ENCODE results near the gene SPATA31C1.

SPATA31C1 gene

DNA sequence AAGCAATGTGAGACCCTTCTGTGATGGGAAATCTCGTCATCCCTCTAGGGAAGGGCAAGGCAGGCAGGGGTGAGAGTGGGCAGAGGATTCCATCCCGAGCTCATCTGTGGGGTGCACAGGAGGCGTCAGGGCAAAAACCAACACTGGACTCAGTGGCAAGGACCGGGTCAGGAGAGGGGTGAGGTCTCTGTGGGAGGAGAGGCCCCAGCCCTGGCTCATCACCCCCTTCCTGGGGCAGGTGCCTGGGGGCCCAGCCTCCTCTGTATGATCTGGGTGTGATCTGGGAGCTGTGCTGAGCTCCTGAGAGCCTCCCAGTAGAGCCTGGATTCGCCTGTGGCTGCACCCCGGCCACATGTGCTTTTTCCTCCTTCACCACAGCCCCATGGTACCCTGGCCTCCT, 34.5 kb upstream of the SPATA31C1 start:
- no peak for ATAC-seq
- no peak for TF ChIP-seq ZFP30 (CRISPR knock-in tag; IDR thresholded peaks at IDR 0.05)
- no peak for TF ChIP-seq CREB5 (CRISPR knock-in tag; IDR thresholded peaks at IDR 0.05; ENCODE audit: low read depth)
- TF ChIP-seq TOX (CRISPR knock-in tag; IDR thresholded peaks at IDR 0.05; ENCODE audit: borderline replicate concordance) = no peak
- no peak for TF ChIP-seq ISL1 (CRISPR knock-in tag; IDR thresholded peaks at IDR 0.05)
- TF ChIP-seq RARB (CRISPR knock-in tag; IDR thresholded peaks at IDR 0.05) = no peak
- TF ChIP-seq ARNTL (CRISPR knock-in tag; IDR thresholded peaks at IDR 0.05; ENCODE audit: borderline replicate concordance, low read depth) = no peak
- TF ChIP-seq GLIS3 (CRISPR knock-in tag; IDR thresholded peaks at IDR 0.05) = no peak
- TF ChIP-seq ESRRG (CRISPR knock-in tag; IDR thresholded peaks at IDR 0.05) = no peak
- no peak for TF ChIP-seq ZNF70 (CRISPR knock-in tag; IDR thresholded peaks at IDR 0.05)
- no peak for TF ChIP-seq ZNF8 (CRISPR knock-in tag; IDR thresholded peaks at IDR 0.05)
- TF ChIP-seq SNAI2 (CRISPR knock-in tag; IDR thresholded peaks at IDR 0.05) = no peak
- no peak for TF ChIP-seq ZNF565 (CRISPR knock-in tag; conservative IDR thresholded peaks at IDR 0.05; ENCODE audit: low read depth)
- no peak for TF ChIP-seq PPARA (CRISPR knock-in tag; IDR thresholded peaks at IDR 0.05; ENCODE audit: borderline replicate concordance)
- no peak for TF ChIP-seq TCF4 (CRISPR knock-in tag; IDR thresholded peaks at IDR 0.05; ENCODE audit: borderline replicate concordance)

DNA sequence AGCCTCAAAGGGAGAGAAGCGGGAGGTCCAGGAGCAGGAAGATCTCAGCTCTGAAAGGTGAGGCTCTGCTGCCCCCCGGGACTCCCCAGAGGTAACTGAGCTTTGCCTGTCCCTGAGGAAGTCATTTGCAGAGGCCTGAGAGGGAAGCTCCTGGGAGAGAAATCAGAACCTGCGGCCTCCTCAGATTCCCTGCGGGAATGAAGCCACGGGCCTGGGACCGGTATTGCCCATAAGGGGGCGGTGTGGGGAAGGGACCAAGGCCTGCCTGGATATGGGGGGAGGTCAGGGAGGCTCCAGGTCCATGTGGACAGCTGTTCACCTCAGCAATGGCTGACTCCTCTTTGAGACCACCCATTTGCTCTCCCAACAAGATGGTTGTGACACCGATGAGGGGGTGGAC, 33.8 kb upstream of the SPATA31C1 start:
- TF ChIP-seq ARNTL (CRISPR knock-in tag; IDR thresholded peaks at IDR 0.05; ENCODE audit: borderline replicate concordance, low read depth) = no peak
- TF ChIP-seq SNAI2 (CRISPR knock-in tag; IDR thresholded peaks at IDR 0.05) = no peak
- no peak for TF ChIP-seq ZNF565 (CRISPR knock-in tag; conservative IDR thresholded peaks at IDR 0.05; ENCODE audit: low read depth)
- TF ChIP-seq TOX (CRISPR knock-in tag; IDR thresholded peaks at IDR 0.05; ENCODE audit: borderline replicate concordance) = no peak
- no peak for TF ChIP-seq ZNF70 (CRISPR knock-in tag; IDR thresholded peaks at IDR 0.05)
- no peak for TF ChIP-seq CREB5 (CRISPR knock-in tag; IDR thresholded peaks at IDR 0.05; ENCODE audit: low read depth)
- TF ChIP-seq TCF4 (CRISPR knock-in tag; IDR thresholded peaks at IDR 0.05; ENCODE audit: borderline replicate concordance) = no peak
- no peak for TF ChIP-seq ZNF8 (CRISPR knock-in tag; IDR thresholded peaks at IDR 0.05)
- no peak for TF ChIP-seq CSDC2 (CRISPR knock-in tag; IDR thresholded peaks at IDR 0.05)
- no peak for ATAC-seq

GRCh38 chr9:87884578-87885459, 32.9 kb upstream of the SPATA31C1 start:
- no peak for ATAC-seq
- TF ChIP-seq ARNTL (CRISPR knock-in tag; IDR thresholded peaks at IDR 0.05; ENCODE audit: borderline replicate concordance, low read depth) (no peak), ZNF70 (CRISPR knock-in tag; IDR thresholded peaks at IDR 0.05) (no peak), PPARA (CRISPR knock-in tag; IDR thresholded peaks at IDR 0.05; ENCODE audit: borderline replicate concordance) (no peak), ISL1 (CRISPR knock-in tag; IDR thresholded peaks at IDR 0.05) (no peak), CSDC2 (CRISPR knock-in tag; IDR thresholded peaks at IDR 0.05) (no peak), OSR1 (CRISPR knock-in tag; IDR thresholded peaks at IDR 0.05) (no peak), ZFP3 (CRISPR knock-in tag; IDR thresholded peaks at IDR 0.05) (no peak), TCF4 (CRISPR knock-in tag; IDR thresholded peaks at IDR 0.05; ENCODE audit: borderline replicate concordance) (no peak)

- ATAC-seq = no peak
- TF ChIP-seq PPARA (CRISPR knock-in tag; IDR thresholded peaks at IDR 0.05; ENCODE audit: borderline replicate concordance) = no peak
- no peak for TF ChIP-seq ISL1 (CRISPR knock-in tag; IDR thresholded peaks at IDR 0.05)
- no peak for TF ChIP-seq TOX (CRISPR knock-in tag; IDR thresholded peaks at IDR 0.05; ENCODE audit: borderline replicate concordance)
- no peak for TF ChIP-seq CREB5 (CRISPR knock-in tag; IDR thresholded peaks at IDR 0.05; ENCODE audit: low read depth)
- TF ChIP-seq TCF4 (CRISPR knock-in tag; IDR thresholded peaks at IDR 0.05; ENCODE audit: borderline replicate concordance) = no peak
- TF ChIP-seq RARB (CRISPR knock-in tag; IDR thresholded peaks at IDR 0.05) = no peak
- TF ChIP-seq ESRRG (CRISPR knock-in tag; IDR thresholded peaks at IDR 0.05) = no peak
Measured at GRCh38 chr9:87885484-87886189, 32.1 kb upstream of the SPATA31C1 start.

DNA sequence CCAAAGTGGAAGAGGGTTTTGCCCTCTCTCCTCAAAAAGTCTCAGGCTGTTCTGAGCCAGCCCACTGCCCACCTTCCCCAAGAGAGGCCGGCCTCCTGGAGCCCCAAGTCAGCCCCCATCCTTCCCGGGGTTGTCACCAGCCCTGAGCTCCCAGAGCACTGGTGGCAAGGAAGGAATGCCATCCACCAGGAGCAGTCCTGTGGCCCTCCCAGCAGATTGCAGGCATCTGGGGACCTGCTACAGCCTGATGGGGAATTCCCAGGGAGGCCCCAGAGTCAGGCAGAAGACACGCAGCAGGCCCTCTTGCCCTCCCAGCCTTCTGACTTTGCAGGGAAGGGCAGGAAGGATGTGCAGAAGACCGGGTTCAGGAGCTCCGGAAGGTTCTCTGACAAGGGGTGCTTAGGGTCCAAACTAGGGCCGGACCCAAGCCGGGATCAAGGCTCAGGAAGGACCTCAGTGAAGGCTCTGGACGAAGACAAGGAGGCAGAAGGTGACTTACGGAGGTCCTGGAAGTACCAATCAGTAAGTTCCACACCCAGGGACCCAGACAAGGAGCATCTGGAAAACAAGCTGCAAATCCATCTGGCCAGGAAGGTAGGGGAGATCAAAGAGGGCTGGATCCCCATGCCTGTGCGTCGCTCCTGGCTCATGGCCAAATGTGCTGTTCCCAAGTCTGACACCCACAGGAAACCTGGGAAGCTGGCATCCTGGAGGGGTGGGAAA, 31.4 kb upstream of the SPATA31C1 start:
- TF ChIP-seq, protein P1, sequence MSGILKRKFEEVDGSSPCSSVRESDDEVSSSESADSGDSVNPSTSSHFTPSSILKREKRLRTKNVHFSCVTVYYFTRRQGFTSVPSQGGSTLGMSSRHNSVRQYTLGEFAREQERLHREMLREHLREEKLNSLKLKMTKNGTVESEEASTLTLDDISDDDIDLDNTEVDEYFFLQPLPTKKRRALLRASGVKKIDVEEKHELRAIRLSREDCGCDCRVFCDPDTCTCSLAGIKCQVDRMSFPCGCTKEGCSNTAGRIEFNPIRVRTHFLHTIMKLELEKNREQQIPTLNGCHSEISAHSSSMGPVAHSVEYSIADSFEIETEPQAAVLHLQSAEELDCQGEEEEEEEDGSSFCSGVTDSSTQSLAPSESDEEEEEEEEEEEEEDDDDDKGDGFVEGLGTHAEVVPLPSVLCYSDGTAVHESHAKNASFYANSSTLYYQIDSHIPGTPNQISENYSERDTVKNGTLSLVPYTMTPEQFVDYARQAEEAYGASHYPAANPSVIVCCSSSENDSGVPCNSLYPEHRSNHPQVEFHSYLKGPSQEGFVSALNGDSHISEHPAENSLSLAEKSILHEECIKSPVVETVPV (CRISPR knock-in tag; IDR thresholded peaks at IDR 0.05) = no peak
- TF ChIP-seq POU6F1 (CRISPR knock-in tag; IDR thresholded peaks at IDR 0.05; ENCODE audit: borderline replicate concordance, low read depth) (no peak), ZC3H10 (CRISPR knock-in tag; IDR thresholded peaks at IDR 0.05) (no peak), ZNF565 (CRISPR knock-in tag; conservative IDR thresholded peaks at IDR 0.05; ENCODE audit: low read depth) (no peak), ZFP3 (CRISPR knock-in tag; IDR thresholded peaks at IDR 0.05) (no peak), TOX (CRISPR knock-in tag; IDR thresholded peaks at IDR 0.05; ENCODE audit: borderline replicate concordance) (no peak)
- no peak for ATAC-seq

All from SK-N-SH treated with all-trans-retinoic acid at 6 μM for 48 hours (cell line).